ENCODE measurements around the gene AP3S2.

DNA sequence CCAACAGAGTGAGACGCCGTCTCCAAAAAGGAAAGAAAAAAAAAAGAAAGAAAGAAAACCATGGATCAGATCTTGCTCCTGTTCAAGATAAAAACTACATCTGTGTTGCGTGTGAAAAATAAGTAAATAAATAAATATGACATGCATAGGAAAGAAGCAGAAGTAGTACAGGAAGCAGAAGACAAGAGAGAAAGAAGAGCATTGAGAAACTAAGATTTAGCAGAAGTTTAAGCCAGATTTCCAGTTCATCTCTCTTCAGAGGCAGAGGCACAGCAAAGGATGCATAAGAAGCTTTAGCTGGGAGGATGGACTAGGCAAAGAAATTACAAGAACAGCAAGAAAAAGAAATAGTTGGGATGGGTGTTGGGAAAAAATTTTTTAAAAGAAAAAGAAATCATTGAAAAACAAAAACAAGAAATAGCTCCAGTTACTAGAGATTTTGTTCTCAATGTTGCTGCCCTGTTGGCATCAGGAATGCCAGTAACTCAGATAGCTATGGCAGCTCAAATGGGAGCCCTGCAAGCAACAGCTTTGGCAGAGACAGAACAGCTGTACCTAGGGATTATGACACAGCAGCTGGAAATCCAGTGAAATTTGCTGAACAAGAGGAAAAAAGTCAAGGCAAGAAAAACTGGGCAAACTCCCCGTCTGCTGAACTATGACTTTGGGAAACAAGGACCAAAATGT, 17.3 kb downstream of the AP3S2 start:
- TF ChIP-seq, protein P1, sequence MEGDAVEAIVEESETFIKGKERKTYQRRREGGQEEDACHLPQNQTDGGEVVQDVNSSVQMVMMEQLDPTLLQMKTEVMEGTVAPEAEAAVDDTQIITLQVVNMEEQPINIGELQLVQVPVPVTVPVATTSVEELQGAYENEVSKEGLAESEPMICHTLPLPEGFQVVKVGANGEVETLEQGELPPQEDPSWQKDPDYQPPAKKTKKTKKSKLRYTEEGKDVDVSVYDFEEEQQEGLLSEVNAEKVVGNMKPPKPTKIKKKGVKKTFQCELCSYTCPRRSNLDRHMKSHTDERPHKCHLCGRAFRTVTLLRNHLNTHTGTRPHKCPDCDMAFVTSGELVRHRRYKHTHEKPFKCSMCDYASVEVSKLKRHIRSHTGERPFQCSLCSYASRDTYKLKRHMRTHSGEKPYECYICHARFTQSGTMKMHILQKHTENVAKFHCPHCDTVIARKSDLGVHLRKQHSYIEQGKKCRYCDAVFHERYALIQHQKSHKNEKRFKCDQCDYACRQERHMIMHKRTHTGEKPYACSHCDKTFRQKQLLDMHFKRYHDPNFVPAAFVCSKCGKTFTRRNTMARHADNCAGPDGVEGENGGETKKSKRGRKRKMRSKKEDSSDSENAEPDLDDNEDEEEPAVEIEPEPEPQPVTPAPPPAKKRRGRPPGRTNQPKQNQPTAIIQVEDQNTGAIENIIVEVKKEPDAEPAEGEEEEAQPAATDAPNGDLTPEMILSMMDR (IDR thresholded peaks at IDR 0.05) = no peak
- no peak for TF ChIP-seq EZH2 (IDR thresholded peaks at IDR 0.05; ENCODE audit: borderline replicate concordance, insufficient read depth, low read depth, low read length, poor library complexity, severe bottlenecking)

Measured in B cell (primary cell).